HG02623 (cell line): Measurements from ENCODE around the gene GNAQ.

Experiments
- ATAC-seq: cut with Tn5 transposase; IDR thresholded peaks from one replicate; pipeline ENCODE4 v1.9.1; 2021; ENCODE audit warnings: moderate library complexity; ENCODE audit not compliant: unreplicated experiment

The GNAQ gene

DNA sequence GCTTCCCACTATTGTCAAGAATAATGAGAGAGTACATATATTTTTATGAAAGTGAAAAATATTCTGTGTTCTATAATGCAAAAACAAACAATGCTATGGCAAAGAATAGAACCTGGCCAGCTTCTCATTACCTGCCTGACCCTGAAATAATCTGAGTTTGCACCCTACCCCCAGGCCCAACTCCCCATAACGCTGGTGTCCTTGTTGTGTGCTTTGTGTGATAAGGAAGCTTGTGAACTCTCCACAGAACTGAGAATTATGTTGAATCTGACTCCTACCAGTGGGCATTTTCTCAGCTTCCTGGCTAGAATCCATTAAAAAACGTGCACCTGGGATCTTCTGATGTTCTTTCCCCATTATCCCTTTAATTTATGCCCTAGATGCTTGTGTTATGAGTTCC is 205.5 kb downstream of the GNAQ start:
- ATAC-seq = no peak

DNA sequence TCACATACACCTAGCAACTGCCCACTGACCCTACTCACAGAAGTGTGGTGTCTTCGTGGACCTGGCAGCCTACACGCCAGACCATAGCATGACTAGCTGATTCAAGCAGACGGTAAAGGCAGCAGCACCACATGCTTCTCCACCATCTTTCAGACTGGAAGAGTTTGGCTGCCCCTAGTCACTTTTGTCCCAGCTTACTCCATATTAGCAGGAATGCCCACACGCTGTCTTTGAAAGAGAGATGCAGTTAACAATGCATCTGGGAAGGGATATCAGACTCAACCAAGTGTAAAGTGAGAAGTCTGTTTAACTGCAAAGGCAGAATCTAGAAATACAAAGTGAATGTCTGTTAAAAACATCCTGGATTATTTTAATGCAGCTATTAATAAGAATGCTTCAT is 206.2 kb downstream of the GNAQ start:
- ATAC-seq = no peak

- ATAC-seq = no peak
These were observed 211.2 kb downstream of the GNAQ start for GRCh38 chr9:77820293-77820954.

- no peak for ATAC-seq
These were observed 212.0 kb downstream of the GNAQ start for GRCh38 chr9:77819657-77820056.

GRCh38 chr9:77817590-77818311 is 213.9 kb downstream of the GNAQ start:
- no peak for ATAC-seq

DNA sequence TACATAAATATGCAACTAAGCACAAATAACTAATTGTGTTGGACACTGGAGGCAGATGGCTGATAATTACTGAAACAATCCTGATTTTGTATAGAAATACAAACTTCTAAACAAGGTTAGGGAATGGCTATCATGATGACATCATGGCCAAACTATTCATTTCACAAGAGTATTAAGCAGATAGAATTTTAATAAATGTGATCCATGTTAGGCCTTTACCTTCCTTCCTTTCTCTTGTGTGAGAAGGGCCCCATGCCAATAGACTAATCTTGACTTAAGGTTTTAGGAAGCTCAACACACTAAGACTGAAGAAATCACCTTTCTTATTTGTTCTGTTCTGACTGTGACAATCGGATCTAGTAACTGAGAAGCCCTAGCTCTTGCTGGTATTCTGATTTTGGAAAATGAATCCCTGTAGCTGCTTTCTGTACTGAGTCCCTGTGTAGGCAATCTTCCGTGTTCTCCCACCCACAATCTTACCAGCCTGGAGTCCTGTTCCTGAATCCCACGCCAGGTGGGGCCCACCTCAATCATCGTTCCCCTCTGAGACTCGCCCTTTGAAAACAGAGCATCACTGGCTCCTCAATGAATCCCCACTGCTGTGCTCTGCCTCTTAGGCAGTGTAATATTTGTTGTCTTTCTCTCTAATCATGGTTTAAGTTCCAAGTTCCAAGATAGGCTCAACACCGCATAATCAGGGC is 214.8 kb downstream of the GNAQ start:
- no peak for ATAC-seq

GRCh38 chr9:77815260-77815659 is 216.4 kb downstream of the GNAQ start:
- no peak for ATAC-seq

DNA sequence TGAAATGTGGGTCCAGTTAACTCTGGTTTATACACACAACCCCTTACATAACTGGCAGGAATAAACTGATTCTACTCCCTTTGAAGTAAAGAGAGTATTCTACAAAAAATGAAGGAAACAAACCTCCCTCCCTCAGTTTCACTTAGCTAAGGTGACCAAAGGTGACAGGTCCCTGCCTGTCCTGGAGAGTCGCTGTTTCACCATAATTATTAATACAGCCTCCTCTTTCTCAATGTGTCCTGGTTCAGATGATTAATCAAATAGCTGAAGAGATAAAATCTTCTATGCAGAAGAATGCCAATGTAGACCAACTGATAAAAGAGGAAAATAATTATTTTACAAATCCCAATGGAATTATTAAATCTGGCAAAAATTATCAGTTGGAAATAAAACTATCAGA is 219.8 kb downstream of the GNAQ start:
- ATAC-seq = no peak

GRCh38 chr9:77810637-77811119 is 220.9 kb downstream of the GNAQ start:
- ATAC-seq = no peak

DNA sequence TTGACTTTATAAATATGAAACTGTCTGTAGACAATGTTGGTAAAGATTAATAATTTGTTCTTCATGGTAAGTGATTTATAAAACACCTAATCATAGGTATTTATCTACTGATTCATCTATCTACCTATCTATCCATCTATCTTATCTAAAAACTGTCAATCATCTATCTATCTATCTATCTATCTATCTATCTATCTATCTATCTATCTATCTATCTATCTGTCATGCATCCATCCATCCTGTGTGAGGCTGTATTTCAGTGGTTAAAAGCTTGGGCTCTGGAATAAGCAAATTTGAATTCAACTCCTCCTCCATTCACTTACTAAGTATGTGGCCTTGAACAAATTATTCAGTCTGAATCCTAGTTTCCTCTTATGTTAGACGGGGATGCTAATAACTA is 221.6 kb downstream of the GNAQ start:
- ATAC-seq = no peak

- no peak for ATAC-seq
These were observed 222.1 kb downstream of the GNAQ start for GRCh38 chr9:77809552-77809951.

DNA sequence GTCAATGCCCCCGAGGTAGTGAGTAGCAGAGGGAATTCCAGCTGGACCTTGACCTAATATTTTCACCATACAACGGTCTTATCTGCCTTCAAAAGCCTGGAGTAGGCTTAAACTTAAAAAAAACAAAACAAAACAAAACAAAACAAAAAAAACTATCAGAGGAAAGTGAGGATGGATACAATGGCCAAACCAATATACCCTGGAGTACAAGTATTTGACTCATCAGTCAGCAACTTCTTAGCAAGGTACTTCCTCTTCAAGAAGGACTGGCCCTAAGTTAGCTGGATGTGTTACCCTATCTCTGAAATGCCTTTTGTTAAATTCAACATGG is 222.9 kb downstream of the GNAQ start:
- no peak for ATAC-seq

GRCh38 chr9:77807846-77808750 is 223.5 kb downstream of the GNAQ start:
- ATAC-seq = no peak

- no peak for ATAC-seq
These were observed 224.3 kb downstream of the GNAQ start for GRCh38 chr9:77807281-77807683.

DNA sequence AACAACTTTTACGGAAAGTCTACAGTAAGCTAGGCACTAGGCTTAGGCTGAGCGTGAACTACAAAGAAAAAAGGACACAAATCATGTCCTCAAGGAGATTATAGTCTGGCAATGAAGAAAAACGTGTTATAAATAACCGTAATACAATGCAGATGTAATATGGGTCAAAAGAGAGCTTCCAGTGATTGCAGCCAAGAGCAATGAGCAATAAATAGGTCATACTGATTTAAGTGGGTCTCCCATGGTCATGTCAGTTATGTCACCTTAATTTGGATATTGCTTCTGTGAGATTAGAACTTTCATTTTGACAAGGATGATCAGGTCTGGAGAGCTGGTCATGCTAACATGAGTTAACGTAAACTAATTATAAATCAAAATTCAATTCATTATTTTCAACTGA is 224.9 kb downstream of the GNAQ start:
- no peak for ATAC-seq

GRCh38 chr9:77805810-77806209 is 225.8 kb downstream of the GNAQ start:
- ATAC-seq = no peak

DNA sequence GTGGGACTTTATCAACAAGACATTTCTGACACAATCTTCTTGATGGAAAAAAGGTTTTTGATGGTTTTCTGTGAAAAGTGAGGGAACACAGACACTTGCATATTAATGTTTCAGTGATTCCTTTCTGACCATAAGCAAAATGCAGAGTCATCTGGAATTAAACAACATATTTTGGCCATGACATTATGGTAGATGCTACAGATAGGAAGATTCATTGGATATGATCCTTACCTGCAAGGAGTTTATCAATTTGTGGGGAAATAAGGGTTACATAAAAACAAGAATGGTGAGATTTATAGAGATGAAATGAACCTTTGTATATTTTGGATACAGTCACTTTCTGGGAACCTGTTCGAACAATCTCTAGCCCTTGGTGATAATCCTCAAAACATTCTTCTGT is 228.2 kb downstream of the GNAQ start:
- ATAC-seq = no peak

DNA sequence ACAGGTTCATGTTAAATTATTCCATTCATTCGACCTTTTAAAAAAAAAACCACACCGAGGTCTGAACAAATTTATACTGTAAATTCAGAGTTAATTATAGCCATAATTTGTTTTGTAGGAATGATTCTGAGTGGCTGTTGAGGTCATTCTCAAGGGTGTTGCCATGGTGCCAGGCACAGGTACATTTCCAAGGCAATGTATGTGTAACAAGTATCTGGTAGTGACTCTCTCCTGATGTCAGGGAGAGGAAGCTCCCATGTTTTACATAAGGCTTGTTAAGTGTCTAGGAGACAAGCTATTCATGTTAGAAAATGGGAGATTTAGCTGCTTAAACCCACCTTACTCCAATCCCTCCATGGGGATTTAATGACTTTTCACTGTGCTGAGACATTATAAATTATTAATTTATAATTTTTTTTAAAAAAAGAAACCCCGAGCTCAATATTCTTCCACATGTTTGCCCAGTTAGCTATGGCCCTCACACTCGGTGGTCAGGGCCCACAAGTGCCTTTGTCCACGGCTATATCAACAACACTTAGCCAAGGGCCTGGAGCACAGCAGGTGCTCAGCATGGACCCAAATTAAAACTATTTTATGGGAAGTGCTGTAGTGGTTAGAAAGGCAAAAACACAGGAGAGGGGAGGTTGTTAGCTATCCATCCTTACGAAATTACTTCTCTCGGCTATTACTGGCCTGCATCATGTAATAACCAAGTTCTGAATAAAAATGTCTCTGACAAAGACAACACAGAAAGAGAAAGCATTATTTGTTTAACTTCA is 228.9 kb downstream of the GNAQ start:
- ATAC-seq = no peak

- no peak for ATAC-seq
These were observed 229.5 kb downstream of the GNAQ start for GRCh38 chr9:77802064-77802463.

DNA sequence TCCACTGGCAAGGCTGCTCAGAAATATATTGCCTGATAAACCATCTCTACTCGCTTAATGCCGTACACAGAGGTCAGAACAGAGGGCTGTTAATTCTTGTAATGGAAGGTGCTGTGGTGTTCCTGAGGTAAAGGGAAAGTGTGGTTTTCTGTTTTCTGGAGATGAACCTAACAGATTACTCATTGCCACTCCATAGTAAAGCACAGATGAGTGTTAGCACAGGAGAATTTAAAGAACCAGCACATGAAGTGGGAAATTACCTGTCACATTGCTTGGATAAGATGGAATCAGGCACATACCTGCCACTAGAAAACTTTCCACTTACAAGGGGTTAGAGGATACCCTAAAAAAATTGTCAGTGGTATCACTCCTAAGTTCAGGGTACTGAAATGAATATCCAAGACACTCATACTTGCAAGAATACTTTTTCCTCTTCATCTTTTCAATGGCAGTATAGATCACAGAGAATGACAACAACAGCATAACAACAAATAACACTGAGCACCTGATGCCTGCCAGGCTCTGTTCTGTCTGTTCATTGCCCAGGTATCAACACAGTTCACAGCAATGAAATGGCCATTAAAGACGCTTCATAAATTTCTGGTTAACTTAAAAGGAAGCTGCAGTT is 230.6 kb downstream of the GNAQ start:
- ATAC-seq = no peak
